HepG2 (cell line): ENCODE measurements around the gene MYH9. TPM values are rescaled to one million over a fixed set of nuclear protein-coding genes. Genes with fewer than 3 reads are reported as not detected.

ENCODE experiments used
- EEA1 ChIP-seq: sonication (generic); formaldehyde crosslinking; IDR thresholded peaks from 2 replicates; pipeline ENCODE4 v1.5.1; 2020; ENCODE audit warnings: mild to moderate bottlenecking, missing genetic modification reagents, borderline replicate concordance
- ELF1 ChIP-seq: sonication (generic); formaldehyde crosslinking; IDR thresholded peaks from 2 replicates; pipeline ENCODE4 v1.4.0; 2020; ENCODE audit warnings: missing genetic modification reagents
- ETV6 ChIP-seq: sonication (generic); formaldehyde crosslinking; conservative IDR thresholded peaks from 2 replicates; pipeline ENCODE4 v1.4.0; 2020; ENCODE audit warnings: missing genetic modification reagents
- HMGA1 ChIP-seq: sonication (generic); formaldehyde crosslinking; conservative IDR thresholded peaks from 2 replicates; pipeline ENCODE4 v1.4.0; 2020; ENCODE audit warnings: missing genetic modification reagents
- JUND ChIP-seq: sonication (generic); formaldehyde crosslinking; IDR thresholded peaks from 2 replicates; pipeline ENCODE4 v1.8.0; 2022; ENCODE audit warnings: mild to moderate bottlenecking, missing genetic modification reagents
- NFRKB ChIP-seq: fragments of 450-650 bp; IDR thresholded peaks from 2 replicates; pipeline ENCODE4 v1.6.1; 2017
- RORA ChIP-seq: sonication (generic); formaldehyde crosslinking; IDR thresholded peaks from 2 replicates; pipeline ENCODE4 v1.5.0; 2020; ENCODE audit warnings: mild to moderate bottlenecking, missing genetic modification reagents, moderate library complexity
- ZBTB40 ChIP-seq, 2 experiments: fragments of 450-650 bp in 1 of 2; sonication (generic) in 1 of 2; formaldehyde crosslinking in 1 of 2; IDR thresholded peaks; 2 replicates each; pipeline versions ENCODE4 v1.6.1 to v1.8.0; 2016 to 2022; ENCODE audit warnings: antibody characterized with exemption in 1 of 2, mild to moderate bottlenecking in 1 of 2, missing genetic modification reagents in 1 of 2
- ZNF10 ChIP-seq: sonication (generic); formaldehyde crosslinking; IDR thresholded peaks from 2 replicates; pipeline ENCODE4 v1.4.0; 2020; ENCODE audit warnings: mild to moderate bottlenecking, low read depth, missing genetic modification reagents, borderline replicate concordance
- ZNF280B ChIP-seq: sonication (generic); formaldehyde crosslinking; IDR thresholded peaks from 2 replicates; pipeline ENCODE4 v1.5.0; 2020; ENCODE audit warnings: missing genetic modification reagents, mild to moderate bottlenecking, borderline replicate concordance
- ZNF317 ChIP-seq: sonication (generic); formaldehyde crosslinking; IDR thresholded peaks from 2 replicates; pipeline ENCODE4 v1.5.0; 2020; ENCODE audit warnings: mild to moderate bottlenecking, missing genetic modification reagents
- ZNF331 ChIP-seq: sonication (generic); formaldehyde crosslinking; IDR thresholded peaks from 2 replicates; pipeline ENCODE4 v1.4.0; 2020; ENCODE audit warnings: missing genetic modification reagents
- ZNF710 ChIP-seq: sonication (generic); formaldehyde crosslinking; IDR thresholded peaks from 2 replicates; pipeline ENCODE4 v1.5.0; 2020; ENCODE audit warnings: mild to moderate bottlenecking, missing genetic modification reagents, borderline replicate concordance
- ZNF781 ChIP-seq: sonication (generic); formaldehyde crosslinking; IDR thresholded peaks from 2 replicates; pipeline ENCODE4 v1.5.1; 2020; ENCODE audit warnings: borderline replicate concordance, mild to moderate bottlenecking, missing genetic modification reagents; ENCODE audit errors: not compliant biosample characterization
- polyA plus RNA-seq, 8 experiments: library from polyadenylated mRNA; depleted of rRNA in 3 of 8; stranded (reverse) in 7 of 8; unstranded in 1 of 8; fragments of >200 nt; fragmentation: Illumina TruSeq in 4 of 8; extraction: Trizol in 4 of 8; gene quantifications; 2 replicates each; pipeline versions ENCODE4 v1.2.1 to v1.2.3, GENCODE V29; 2011 to 2016; ENCODE audit warnings: low read depth in 4 of 8, missing spikeins in 1 of 8, mixed read lengths in 1 of 8; ENCODE audit not compliant: insufficient read depth in 1 of 8
- total RNA-seq, 5 experiments: library from RNA; depleted of rRNA; stranded (reverse); fragments of >200 nt; fragmentation: Illumina TruSeq; extraction: Trizol; gene quantifications; 2 replicates each; pipeline ENCODE4 v1.2.3, GENCODE V29; 2016; ENCODE audit warnings: low read depth in 1 of 5
- TF ChIP-seq, protein P1 (sequence below): sonication (generic); formaldehyde crosslinking; IDR thresholded peaks from 2 replicates; pipeline ENCODE4 v1.4.0; 2020; ENCODE audit warnings: missing genetic modification reagents, low read depth, mild to moderate bottlenecking, borderline replicate concordance

Gene MYH9
- total and polyA plus RNA-seq, 2 of the 13 experiments (the other 11 are each of a cell fraction or from before 2014, with no cell fraction given): 50.7 to 98.5 TPM

GRCh38 chr22:36425977-36426523 is 38.3 kb upstream of the MYH9 start (continued):
- TF ChIP-seq ZNF781 (CRISPR knock-in tag): no peak
- TF ChIP-seq NFRKB: no peak
- peak; percentile 47; the same call in 1 of the 2 replicates for TF ChIP-seq ZNF331
- no peak for TF ChIP-seq ZNF317 (CRISPR knock-in tag)
- no peak for TF ChIP-seq ZBTB40 (IDR thresholded peaks at IDR 0.05)
- no peak for TF ChIP-seq ZBTB40 (CRISPR knock-in tag; IDR thresholded peaks at IDR 0.05)
- TF ChIP-seq HMGA1 (CRISPR knock-in tag): no peak
- TF ChIP-seq, protein P1, sequence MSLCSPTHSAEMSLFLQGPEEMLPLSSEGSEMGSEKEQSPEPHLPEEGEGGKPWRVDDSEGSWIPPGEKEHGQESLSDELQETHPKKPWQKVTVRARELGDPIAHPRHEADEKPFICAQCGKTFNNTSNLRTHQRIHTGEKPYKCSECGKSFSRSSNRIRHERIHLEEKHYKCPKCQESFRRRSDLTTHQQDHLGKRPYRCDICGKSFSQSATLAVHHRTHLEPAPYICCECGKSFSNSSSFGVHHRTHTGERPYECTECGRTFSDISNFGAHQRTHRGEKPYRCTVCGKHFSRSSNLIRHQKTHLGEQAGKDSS (CRISPR knock-in tag): no peak
- TF ChIP-seq EEA1 (CRISPR knock-in tag): no peak
- TF ChIP-seq JUND (CRISPR knock-in tag): no peak
- no peak for TF ChIP-seq RORA (CRISPR knock-in tag)
- peak; percentile 63; the same call in 1 of the 2 replicates for TF ChIP-seq ZNF710
- peak; percentile 83 for TF ChIP-seq ETV6
- TF ChIP-seq ZNF280B (CRISPR knock-in tag): no peak
- peak; percentile 72 for TF ChIP-seq ELF1
- no peak for TF ChIP-seq ZNF10
